Glutamatergic neuron (in vitro differentiated cells): ENCODE results near the gene COX17. TPM values are rescaled to one million over a fixed set of nuclear protein-coding genes. Genes with fewer than 3 reads are reported as not detected.

Source experiments
- DNase-seq: peaks from one replicate; pipeline ENCODE4 v3.0.0; 2022
- H3K27ac Mint-ChIP-seq: one replicate; pipeline ENCODE4 v1.8.0; 2020; ENCODE audit warnings: mild to moderate bottlenecking, mixed read lengths, inconsistent platforms; ENCODE audit not compliant: unreplicated experiment
- H3K27me3 Mint-ChIP-seq: one replicate; pipeline ENCODE4 v1.8.0; 2020; ENCODE audit warnings: mild to moderate bottlenecking, moderate library complexity, mixed read lengths, inconsistent platforms; ENCODE audit not compliant: unreplicated experiment
- H3K36me3 Mint-ChIP-seq: one replicate; pipeline ENCODE4 v1.8.0; 2020; ENCODE audit warnings: mild to moderate bottlenecking, mixed read lengths, inconsistent platforms; ENCODE audit not compliant: unreplicated experiment
- H3K4me1 Mint-ChIP-seq: one replicate; pipeline ENCODE4 v1.8.0; 2020; ENCODE audit warnings: mild to moderate bottlenecking, low read depth, mixed read lengths, inconsistent platforms; ENCODE audit not compliant: unreplicated experiment
- H3K4me3 Mint-ChIP-seq: one replicate; pipeline ENCODE4 v1.8.0; 2020; ENCODE audit warnings: mild to moderate bottlenecking, mixed read lengths, inconsistent platforms; ENCODE audit not compliant: unreplicated experiment
- H3K9me3 Mint-ChIP-seq: one replicate; pipeline ENCODE4 v1.8.0; 2020; ENCODE audit warnings: mild to moderate bottlenecking, moderate library complexity, mixed read lengths, inconsistent platforms; ENCODE audit not compliant: unreplicated experiment
- total RNA-seq: library from RNA; stranded (reverse); fragmentation: NEBNext Ultra II Directional; extraction: Animal tissue kit (Norgen Biotek cat#: 25700); gene quantifications from one replicate; pipeline ENCODE4 v1.2.1, GENCODE V29; 2021; ENCODE audit not compliant: unreplicated experiment
- TF ChIP-seq, protein P1 (sequence below): fragments of 200-600 bp; sonication (generic); IDR thresholded peaks from one replicate; pipeline ENCODE4 v1.5.0; 2021; ENCODE audit not compliant: partially characterized antibody, unreplicated experiment

Gene COX17
- total RNA-seq, 1 donor from 2014 or later = 38.0 TPM

DNA sequence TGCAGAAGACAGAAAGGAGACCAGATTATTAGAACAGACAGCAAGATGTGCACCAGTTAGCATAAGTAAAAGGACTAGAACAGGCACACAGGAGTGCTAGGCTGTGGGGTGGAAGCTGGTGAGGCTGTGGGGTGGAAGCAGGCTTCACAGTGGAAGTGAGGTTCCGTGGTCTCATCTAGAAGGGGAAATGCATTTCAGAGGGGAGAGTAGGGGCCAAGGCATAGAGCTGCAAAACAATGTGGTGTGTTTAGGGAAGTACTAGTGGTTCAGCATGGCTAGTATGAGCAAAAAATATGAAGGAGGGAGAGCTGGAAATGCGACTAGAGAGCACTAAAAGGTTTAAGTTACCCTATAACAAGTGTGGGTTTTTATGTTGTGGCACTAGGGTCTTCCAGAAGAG, 23.3 kb downstream of the COX17 start:
- H3K4me3 Mint-ChIP-seq = no peak overlapping the region
- H3K36me3 Mint-ChIP-seq = no peaks in the 10 kb centered on the region
- TF ChIP-seq, protein P1, sequence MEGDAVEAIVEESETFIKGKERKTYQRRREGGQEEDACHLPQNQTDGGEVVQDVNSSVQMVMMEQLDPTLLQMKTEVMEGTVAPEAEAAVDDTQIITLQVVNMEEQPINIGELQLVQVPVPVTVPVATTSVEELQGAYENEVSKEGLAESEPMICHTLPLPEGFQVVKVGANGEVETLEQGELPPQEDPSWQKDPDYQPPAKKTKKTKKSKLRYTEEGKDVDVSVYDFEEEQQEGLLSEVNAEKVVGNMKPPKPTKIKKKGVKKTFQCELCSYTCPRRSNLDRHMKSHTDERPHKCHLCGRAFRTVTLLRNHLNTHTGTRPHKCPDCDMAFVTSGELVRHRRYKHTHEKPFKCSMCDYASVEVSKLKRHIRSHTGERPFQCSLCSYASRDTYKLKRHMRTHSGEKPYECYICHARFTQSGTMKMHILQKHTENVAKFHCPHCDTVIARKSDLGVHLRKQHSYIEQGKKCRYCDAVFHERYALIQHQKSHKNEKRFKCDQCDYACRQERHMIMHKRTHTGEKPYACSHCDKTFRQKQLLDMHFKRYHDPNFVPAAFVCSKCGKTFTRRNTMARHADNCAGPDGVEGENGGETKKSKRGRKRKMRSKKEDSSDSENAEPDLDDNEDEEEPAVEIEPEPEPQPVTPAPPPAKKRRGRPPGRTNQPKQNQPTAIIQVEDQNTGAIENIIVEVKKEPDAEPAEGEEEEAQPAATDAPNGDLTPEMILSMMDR = no peak
- H3K4me1 Mint-ChIP-seq = no peaks in the 10 kb centered on the region
- H3K9me3 Mint-ChIP-seq = no peaks in the 10 kb centered on the region
- no peak overlapping the region for H3K27ac Mint-ChIP-seq
- H3K27me3 Mint-ChIP-seq = peaks cover 2% of the 10 kb centered on the region
- no peak for DNase-seq

DNA sequence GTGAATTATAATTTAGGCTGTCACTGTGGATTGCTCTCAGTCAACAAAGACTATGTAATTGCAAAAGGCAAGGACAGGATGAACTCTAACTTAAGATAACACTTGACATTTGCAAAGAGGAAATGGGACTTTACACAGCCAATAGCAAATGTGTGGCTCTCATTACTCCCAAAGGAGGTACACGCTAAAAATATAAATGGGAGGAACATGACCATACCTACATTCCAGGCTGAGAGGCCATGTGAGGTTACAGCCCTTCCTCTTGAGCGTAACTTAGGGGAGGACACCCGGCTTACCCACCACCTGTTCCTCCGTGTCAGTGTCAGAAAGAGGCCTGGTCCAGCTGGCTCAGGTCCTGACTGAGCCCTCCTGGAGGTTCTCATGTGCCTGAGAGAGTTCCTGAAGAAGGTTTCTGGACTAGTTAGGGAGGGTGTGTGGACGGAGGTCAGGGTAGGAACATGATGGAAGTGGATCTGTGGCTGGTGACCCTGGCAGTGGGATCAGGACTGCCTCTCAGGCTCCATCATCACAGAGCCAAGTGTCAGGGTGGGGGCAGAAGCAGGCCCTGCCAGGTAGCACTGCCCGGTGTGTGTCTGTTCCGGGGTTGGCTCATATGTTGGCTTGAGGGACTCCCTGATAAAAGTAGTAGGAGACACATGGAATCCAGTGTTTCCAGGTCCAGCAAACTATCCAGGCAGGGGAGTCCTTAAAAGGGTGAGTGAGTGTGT, 24.7 kb downstream of the COX17 start:
- TF ChIP-seq, protein P1 = no peak
- H3K27ac Mint-ChIP-seq = no peak overlapping the region
- no peak overlapping the region for H3K4me3 Mint-ChIP-seq
- H3K27me3 Mint-ChIP-seq = peaks cover 2% of the 10 kb centered on the region
- no peak for DNase-seq
- H3K36me3 Mint-ChIP-seq = no peaks in the 10 kb centered on the region
- no peaks in the 10 kb centered on the region for H3K9me3 Mint-ChIP-seq
- no peaks in the 10 kb centered on the region for H3K4me1 Mint-ChIP-seq

DNA sequence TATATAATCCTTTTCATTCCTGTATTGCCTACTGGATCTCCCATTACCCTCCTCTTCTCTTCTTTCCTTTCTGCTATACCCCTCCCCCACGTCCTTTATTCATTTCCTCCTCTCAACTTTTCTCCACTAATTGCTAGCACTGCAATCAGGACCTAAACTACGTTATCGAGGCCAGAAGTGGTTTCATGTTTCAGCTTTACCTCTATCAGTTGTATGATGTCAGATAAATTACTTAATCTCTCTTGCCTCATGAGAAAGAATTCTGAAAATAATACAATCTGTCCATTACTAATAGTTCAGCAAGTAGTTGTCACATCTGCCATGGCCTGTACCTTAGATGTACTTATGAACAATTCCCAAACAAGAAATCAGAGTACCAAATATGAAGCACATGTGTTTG, 27.4 kb downstream of the COX17 start:
- Mint-ChIP-seq H3K36me3 (no peaks in the 10 kb centered on the region), H3K4me1 (no peaks in the 10 kb centered on the region), H3K27me3 (no peaks in the 10 kb centered on the region), H3K9me3 (no peaks in the 10 kb centered on the region), H3K27ac (no peak overlapping the region), H3K4me3 (no peak overlapping the region)
- no peak for DNase-seq
- TF ChIP-seq, protein P1 = no peak

DNA sequence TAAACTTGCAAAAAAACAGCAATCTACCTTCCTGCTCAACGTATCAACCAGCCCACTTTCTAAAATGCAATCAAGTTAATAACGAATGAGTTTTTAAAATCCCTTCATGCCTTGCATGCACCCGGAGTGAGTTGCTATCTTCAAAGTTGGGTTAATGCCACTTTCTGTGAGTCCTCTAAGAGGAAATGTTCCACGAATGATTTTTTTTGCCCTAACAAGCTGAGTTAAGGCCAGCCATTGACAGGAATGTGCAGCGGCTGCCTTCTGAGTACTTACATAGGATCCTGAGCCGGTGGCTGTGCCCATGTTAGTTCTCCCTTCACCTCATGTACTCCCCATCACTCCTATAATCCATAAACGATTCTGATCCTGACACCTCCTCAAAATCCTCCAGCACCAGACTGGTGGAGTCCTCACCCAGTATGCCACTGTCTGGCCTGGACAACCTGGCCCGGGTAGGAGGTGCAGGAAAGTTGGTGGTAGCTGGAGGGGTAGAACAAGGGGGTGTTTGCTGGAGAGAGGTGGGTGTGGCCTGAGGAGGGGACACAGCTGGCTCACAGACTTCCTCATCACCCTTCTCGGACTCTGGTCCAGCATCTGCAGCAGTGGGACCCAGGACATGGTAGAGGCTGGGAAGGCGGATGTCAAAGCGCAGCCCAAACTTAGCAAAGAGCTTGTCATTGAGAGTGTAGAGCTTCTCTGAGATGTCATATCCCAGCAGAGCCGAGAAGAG, 29.2 kb downstream of the COX17 start:
- Mint-ChIP-seq H3K9me3 (no peaks in the 10 kb centered on the region), H3K27ac (no peak overlapping the region), H3K4me1 (no peaks in the 10 kb centered on the region), H3K27me3 (no peaks in the 10 kb centered on the region), H3K36me3 (no peaks in the 10 kb centered on the region), H3K4me3 (no peak overlapping the region)
- TF ChIP-seq, protein P1 = no peak
- DNase-seq = no peak

DNA sequence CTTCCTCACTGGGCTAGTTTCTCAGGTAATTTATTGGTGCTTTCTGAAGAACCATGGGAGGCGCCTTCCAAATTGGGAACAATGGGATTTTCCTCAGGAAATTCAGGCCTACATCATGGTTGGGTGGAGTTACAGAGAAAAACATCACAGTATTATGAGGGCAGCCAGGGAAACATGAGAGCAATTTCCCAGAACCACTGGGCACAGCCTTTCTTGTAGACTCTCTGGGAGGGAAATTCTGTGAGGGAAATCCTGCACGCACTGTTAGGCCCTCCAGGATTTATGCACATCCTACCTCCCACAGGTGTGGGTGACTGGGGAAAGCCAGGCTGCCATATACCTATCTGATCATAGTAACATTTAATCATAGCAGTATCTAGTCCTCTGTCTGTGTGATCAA, 30.0 kb downstream of the COX17 start:
- DNase-seq = no peak
- H3K9me3 Mint-ChIP-seq = no peaks in the 10 kb centered on the region
- TF ChIP-seq, protein P1 = no peak
- no peaks in the 10 kb centered on the region for H3K36me3 Mint-ChIP-seq
- H3K4me3 Mint-ChIP-seq = no peak overlapping the region
- H3K27me3 Mint-ChIP-seq = no peaks in the 10 kb centered on the region
- H3K4me1 Mint-ChIP-seq = no peaks in the 10 kb centered on the region
- no peak overlapping the region for H3K27ac Mint-ChIP-seq
